ENCODE data around the gene FGGY. TPM values are rescaled to one million over a fixed set of nuclear protein-coding genes. Genes with fewer than 3 reads are reported as not detected.

Gene FGGY
- total RNA-seq, 2 donors from 2014 or later, result 16.0 to 21.8 TPM

DNA sequence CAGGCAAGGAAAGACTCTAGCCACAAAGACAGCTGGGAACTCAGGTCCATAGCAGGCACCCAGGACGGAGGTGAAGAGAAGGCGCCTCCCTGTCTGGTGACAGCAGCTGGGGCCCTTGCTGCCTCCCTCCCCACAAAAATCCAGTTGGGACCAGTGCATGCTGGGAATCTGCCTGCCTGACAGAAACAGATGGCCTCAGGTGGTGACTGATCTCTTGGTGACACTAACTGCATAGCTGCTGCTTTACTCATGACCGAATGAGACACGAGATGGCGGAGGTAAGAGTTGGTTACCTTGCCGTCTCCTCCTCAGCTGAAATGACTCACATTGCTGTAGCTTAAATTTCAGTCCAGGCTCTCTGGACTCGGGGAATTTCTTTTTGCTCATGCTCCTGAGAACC lies 130.3 kb downstream of the FGGY start:
- Histone ChIP-seq H3K4me1 (peaks cover 0 to 12% of the 10 kb centered on the region in 2 donors), H3K4me3 (no peak overlapping the region), H3K27ac (peak overlapping the region in 1 of 2 donors; percentile 27), H3K36me3 (no peaks in the 10 kb centered on the region), H3K9me3 (no peaks in the 10 kb centered on the region), H3K27me3 (no peaks in the 10 kb centered on the region)
- DNase-seq (ENCODE audit: low spot score), result no peak
- TF ChIP-seq, protein P1, sequence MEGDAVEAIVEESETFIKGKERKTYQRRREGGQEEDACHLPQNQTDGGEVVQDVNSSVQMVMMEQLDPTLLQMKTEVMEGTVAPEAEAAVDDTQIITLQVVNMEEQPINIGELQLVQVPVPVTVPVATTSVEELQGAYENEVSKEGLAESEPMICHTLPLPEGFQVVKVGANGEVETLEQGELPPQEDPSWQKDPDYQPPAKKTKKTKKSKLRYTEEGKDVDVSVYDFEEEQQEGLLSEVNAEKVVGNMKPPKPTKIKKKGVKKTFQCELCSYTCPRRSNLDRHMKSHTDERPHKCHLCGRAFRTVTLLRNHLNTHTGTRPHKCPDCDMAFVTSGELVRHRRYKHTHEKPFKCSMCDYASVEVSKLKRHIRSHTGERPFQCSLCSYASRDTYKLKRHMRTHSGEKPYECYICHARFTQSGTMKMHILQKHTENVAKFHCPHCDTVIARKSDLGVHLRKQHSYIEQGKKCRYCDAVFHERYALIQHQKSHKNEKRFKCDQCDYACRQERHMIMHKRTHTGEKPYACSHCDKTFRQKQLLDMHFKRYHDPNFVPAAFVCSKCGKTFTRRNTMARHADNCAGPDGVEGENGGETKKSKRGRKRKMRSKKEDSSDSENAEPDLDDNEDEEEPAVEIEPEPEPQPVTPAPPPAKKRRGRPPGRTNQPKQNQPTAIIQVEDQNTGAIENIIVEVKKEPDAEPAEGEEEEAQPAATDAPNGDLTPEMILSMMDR (IDR thresholded peaks at IDR 0.05), result no peak

DNA sequence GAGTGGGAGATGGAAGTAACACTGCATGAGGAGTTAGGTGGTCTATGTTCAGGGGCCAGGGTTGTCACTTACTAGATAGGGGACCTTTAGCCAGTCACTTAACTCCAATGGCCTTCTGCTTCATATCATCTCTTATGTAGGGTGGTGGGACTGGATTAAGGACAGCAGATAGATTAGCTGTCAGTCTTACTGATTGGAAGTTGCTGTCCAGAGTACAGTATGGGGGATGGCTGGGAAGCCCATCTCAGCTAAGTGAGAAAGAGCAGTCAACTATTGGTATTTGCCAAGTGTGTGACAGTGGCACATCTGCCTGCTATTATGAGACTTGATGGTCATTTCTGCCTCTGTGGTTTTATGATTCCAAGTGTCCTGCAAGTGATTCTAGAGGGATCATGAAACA lies 130.9 kb downstream of the FGGY start:
- no peak overlapping the region for H3K4me3 ChIP-seq
- no peaks in the 10 kb centered on the region for H3K27me3 ChIP-seq
- no peak for DNase-seq (ENCODE audit: low spot score)
- H3K36me3 ChIP-seq, result no peaks in the 10 kb centered on the region
- H3K27ac ChIP-seq, result peak overlapping the region in 1 of 2 donors; percentile 27
- H3K9me3 ChIP-seq, result no peaks in the 10 kb centered on the region
- TF ChIP-seq, protein P1 (IDR thresholded peaks at IDR 0.05), result no peak
- H3K4me1 ChIP-seq, result peaks cover 0 to 6% of the 10 kb centered on the region in 2 donors

DNA sequence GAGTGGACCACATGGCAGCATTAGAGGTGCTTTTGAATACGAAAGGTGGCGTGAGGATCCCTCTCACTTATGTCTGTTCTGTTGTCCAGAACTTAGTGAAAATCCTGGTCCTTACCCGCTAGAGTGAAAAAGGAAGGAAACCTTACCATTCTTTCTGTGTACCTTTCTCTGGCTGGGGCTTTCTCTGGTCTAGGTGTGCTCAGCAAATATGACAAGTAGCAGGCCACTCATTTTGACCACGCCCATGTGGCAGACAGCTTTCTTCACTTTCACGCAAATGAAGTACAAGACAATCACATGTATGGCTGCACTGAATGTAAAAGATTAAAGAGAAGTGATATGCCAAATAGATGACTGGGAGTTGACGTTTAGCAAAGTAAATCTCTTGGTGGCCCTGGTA lies 131.9 kb downstream of the FGGY start:
- Histone ChIP-seq H3K4me3 (no peak overlapping the region), H3K27ac (no peak overlapping the region), H3K9me3 (no peaks in the 10 kb centered on the region), H3K27me3 (no peaks in the 10 kb centered on the region), H3K4me1 (peaks cover 0 to 11% of the 10 kb centered on the region in 2 donors), H3K36me3 (no peaks in the 10 kb centered on the region)
- no peak for DNase-seq (ENCODE audit: low spot score)
- TF ChIP-seq, protein P1 (IDR thresholded peaks at IDR 0.05), result no peak

DNA sequence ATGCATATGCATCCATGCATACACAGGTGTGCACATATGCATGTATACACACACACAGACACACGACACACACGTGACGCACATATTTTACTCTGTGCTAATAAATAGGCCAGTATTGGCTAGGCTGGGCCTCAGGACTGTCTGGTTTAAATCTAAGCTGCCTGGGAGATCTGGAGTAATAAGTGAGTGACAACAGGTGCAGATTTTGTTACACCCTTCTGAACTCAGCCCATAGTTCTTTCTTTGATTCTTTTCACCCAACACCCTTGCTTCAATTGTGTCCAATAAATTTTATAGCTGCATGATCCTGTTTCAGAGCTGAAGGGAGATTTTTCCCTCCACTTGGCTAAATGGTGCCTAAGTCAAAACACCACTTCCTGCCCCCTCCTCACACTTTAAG lies 132.8 kb downstream of the FGGY start:
- TF ChIP-seq, protein P1 (IDR thresholded peaks at IDR 0.05), result no peak
- no peaks in the 10 kb centered on the region for H3K9me3 ChIP-seq
- no peak overlapping the region for H3K27ac ChIP-seq

DNA sequence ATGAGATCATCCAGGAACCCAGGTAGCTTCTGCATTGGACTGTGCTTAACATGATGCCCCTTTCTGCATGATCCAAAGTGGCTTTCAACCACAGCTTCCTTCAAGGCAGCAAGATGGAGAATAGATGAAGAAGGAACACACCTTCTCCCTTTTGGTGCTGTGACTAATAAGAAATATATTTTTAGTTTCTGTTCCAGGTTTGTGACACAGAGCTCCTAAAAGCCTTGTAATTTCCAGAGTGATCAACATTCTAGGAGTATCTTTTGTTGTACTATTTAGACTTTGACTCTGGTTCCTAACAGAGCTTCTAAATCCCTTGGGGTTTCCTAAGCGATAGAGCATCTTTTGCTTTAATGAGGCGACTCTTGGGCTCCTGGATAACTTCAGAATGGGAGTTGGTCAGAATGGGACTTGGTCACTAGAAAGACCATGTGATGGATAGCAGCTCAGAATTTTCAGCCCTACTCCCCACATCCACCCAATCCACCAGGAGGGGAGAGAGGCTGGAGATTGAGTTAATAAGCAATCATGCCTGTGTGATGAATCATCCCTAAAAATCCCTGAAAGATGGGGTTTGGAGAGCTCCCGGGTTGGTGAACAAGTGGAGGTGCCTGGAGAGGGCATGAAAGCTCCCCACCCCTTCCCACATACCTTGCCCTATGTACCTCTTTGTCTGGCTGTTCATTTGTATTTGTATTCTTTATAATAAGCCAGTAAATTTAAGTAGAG lies 134.8 kb downstream of the FGGY start:
- Histone ChIP-seq H3K36me3 (no peaks in the 10 kb centered on the region), H3K27ac (no peak overlapping the region), H3K27me3 (no peaks in the 10 kb centered on the region), H3K4me3 (no peak overlapping the region), H3K9me3 (no peaks in the 10 kb centered on the region), H3K4me1 (peaks cover 0 to 14% of the 10 kb centered on the region in 2 donors)
- TF ChIP-seq, protein P1 (IDR thresholded peaks at IDR 0.05), result no peak
- no peak for DNase-seq (ENCODE audit: low spot score)

More for the DNA sequence above, 132.8 kb downstream of the FGGY start:
- Histone ChIP-seq H3K36me3 (no peaks in the 10 kb centered on the region), H3K4me1 (peaks cover 0 to 14% of the 10 kb centered on the region in 2 donors), H3K27me3 (no peaks in the 10 kb centered on the region), H3K4me3 (no peak overlapping the region)
- no peak for DNase-seq (ENCODE audit: low spot score)
